ENCODE results near the gene MLKL. TPM values are rescaled to one million over a fixed set of nuclear protein-coding genes. Genes with fewer than 3 reads are reported as not detected.

MLKL gene
- total RNA-seq, 1 donor from 2014 or later = 11.5 TPM

GRCh38 chr16:74667255-74667700, 33.4 kb downstream of the MLKL start:
- no peak for DNase-seq (ENCODE audit: low read depth)
- TF ChIP-seq CTCF (IDR thresholded peaks at IDR 0.05; ENCODE audit: insufficient read depth, low read length, poor library complexity, severe bottlenecking) = no peak
- Histone ChIP-seq H3K4me3 (ENCODE audit: low read depth, low read length) (peak overlapping the region; percentile 60), H3K27me3 (ENCODE audit: control insufficient read depth, insufficient read depth, low read length) (no peaks in the 10 kb centered on the region), H3K36me3 (ENCODE audit: control insufficient read depth, insufficient read depth, low read length) (no peaks in the 10 kb centered on the region)

- DNase-seq (ENCODE audit: low read depth) = peak; percentile 97
- Histone ChIP-seq H3K27me3 (ENCODE audit: control insufficient read depth, insufficient read depth, low read length) (no peaks in the 10 kb centered on the region), H3K36me3 (ENCODE audit: control insufficient read depth, insufficient read depth, low read length) (no peaks in the 10 kb centered on the region), H3K4me3 (ENCODE audit: low read depth, low read length) (peak within 1 kb of the TSS; percentile 99)
- TF ChIP-seq CTCF (IDR thresholded peaks at IDR 0.05; ENCODE audit: insufficient read depth, low read length, poor library complexity, severe bottlenecking) = no peak
These were observed 34.0 kb downstream of the MLKL start, which contains the start of gene RFWD3 for GRCh38 chr16:74666425-74667254. Gene RFWD3, minus strand, starts transcription at chr16:74666877. Its CDS starts 5,428 bp downstream, at chr16:74661449.

- Histone ChIP-seq H3K4me3 (ENCODE audit: low read depth, low read length) (peak overlapping the region; percentile 99), H3K36me3 (ENCODE audit: control insufficient read depth, insufficient read depth, low read length) (peaks cover 2% of the 10 kb centered on the region), H3K27me3 (ENCODE audit: control insufficient read depth, insufficient read depth, low read length) (no peaks in the 10 kb centered on the region)
- no peak for TF ChIP-seq CTCF (IDR thresholded peaks at IDR 0.05; ENCODE audit: insufficient read depth, low read length, poor library complexity, severe bottlenecking)
- DNase-seq (ENCODE audit: low read depth) = no peak
These were observed 34.6 kb downstream of the MLKL start for GRCh38 chr16:74666010-74666421.

GRCh38 chr16:74661064-74661463, 39.6 kb downstream of the MLKL start:
- no peak for TF ChIP-seq CTCF (IDR thresholded peaks at IDR 0.05; ENCODE audit: insufficient read depth, low read length, poor library complexity, severe bottlenecking)
- H3K36me3 ChIP-seq (ENCODE audit: control insufficient read depth, insufficient read depth, low read length) = peaks cover 6% of the 10 kb centered on the region

GRCh38 chr16:74660383-74660782, 40.3 kb downstream of the MLKL start:
- Histone ChIP-seq H3K36me3 (ENCODE audit: control insufficient read depth, insufficient read depth, low read length) (peaks cover 6% of the 10 kb centered on the region), H3K27me3 (ENCODE audit: control insufficient read depth, insufficient read depth, low read length) (no peaks in the 10 kb centered on the region), H3K4me3 (ENCODE audit: low read depth, low read length) (no peak overlapping the region)
- DNase-seq (ENCODE audit: low read depth) = no peak
- TF ChIP-seq CTCF (IDR thresholded peaks at IDR 0.05; ENCODE audit: insufficient read depth, low read length, poor library complexity, severe bottlenecking) = no peak

More at GRCh38 chr16:74661064-74661463, 39.6 kb downstream of the MLKL start:
- Histone ChIP-seq H3K4me3 (ENCODE audit: low read depth, low read length) (no peak overlapping the region), H3K27me3 (ENCODE audit: control insufficient read depth, insufficient read depth, low read length) (no peaks in the 10 kb centered on the region)
- no peak for DNase-seq (ENCODE audit: low read depth)

Data from kidney epithelial cell (primary cell).